K562 (cell line): ENCODE measurements around the gene HMCN1. TPM values are rescaled to one million over a fixed set of nuclear protein-coding genes. Genes with fewer than 3 reads are reported as not detected.

ENCODE experiments used
- ATAC-seq: fragments of 200-7000 bp; cut with Tn5 transposase; 3 replicates; pipeline ENCODE4 v1.9.1; 2020; ENCODE audit warnings: moderate library complexity
- BruUV-seq: library from RNA; stranded (reverse); fragments of 400-500 nt; replicated peaks from 2 replicates; lab custom pipeline; 2021; lab: Mats Ljungman, UMichigan
- CTCF ChIA-PET: fragments of 300-600 bp; formaldehyde crosslinking; extraction: SDS; loops from one replicate; lab custom pipeline; 2021; ENCODE audit warnings: low intra/inter-chr PET ratio; lab: Yijun Ruan, JAX
- POLR2A ChIA-PET: fragments of 300-600, 350-650 bp; sonication (Branson Sonifier 250); formaldehyde crosslinking; extraction: SDS; loops from one replicate; lab custom pipeline; 2021; ENCODE audit warnings: antibody characterized with exemption, inconsistent platforms; lab: Yijun Ruan, JAX
- DNase-seq, 4 experiments: peaks; one replicate each; pipeline versions ENCODE4 v3.0.0 to v3.0.0-alpha.2; 2011 to 2018; ENCODE audit warnings: low spot score in 3 of 4, mixed read lengths in 3 of 4; ENCODE audit errors: extremely low read depth in 1 of 4
- FAIRE-seq: peaks from 2 replicates; lab custom pipeline; 2011; peaks lifted over from hg19 to GRCh38; lab: Jason Lieb, UNC
- H2AFZ ChIP-seq: 2 replicates; pipeline ENCODE4 v1.6.0; 2011; ENCODE audit warnings: low read depth, low read length, control low read depth, inconsistent platforms
- H3K27ac ChIP-seq: fragments of 200-600 bp; 3 replicates; pipeline ENCODE4 v1.8.0; 2011; ENCODE audit warnings: low read depth, mild to moderate bottlenecking, control low read depth, inconsistent platforms, low read length, moderate library complexity, mixed read lengths; ENCODE audit errors: extremely low read depth
- H3K27me3 ChIP-seq, 2 experiments: fragments of 300-600 bp in 1 of 2; 2 replicates in 1 of 2; 3 replicates in 1 of 2; pipeline versions ENCODE4 v1.6.0 to v1.8.0; 2011; ENCODE audit warnings: inconsistent platforms in 2 of 2, low read length in 2 of 2, mild to moderate bottlenecking in 1 of 2, mixed read lengths in 1 of 2, moderate library complexity in 1 of 2; ENCODE audit not compliant: control insufficient read depth in 2 of 2, insufficient read depth in 2 of 2
- H3K36me3 ChIP-seq: fragments of 300-600 bp; 3 replicates; pipeline ENCODE4 v1.8.0; 2011; ENCODE audit warnings: mild to moderate bottlenecking, low read length, inconsistent platforms; ENCODE audit not compliant: control insufficient read depth, insufficient read depth
- H3K4me1 ChIP-seq, 2 experiments: fragments of 200-600 bp in 1 of 2; replicated peaks in 1 of 2; 2 replicates in 1 of 2; 3 replicates in 1 of 2; pipeline versions ENCODE4 v1.5.1 to v1.8.0; 2011; ENCODE audit warnings: inconsistent platforms in 2 of 2, low read length in 2 of 2, mild to moderate bottlenecking in 1 of 2, mixed read lengths in 1 of 2, moderate library complexity in 1 of 2; ENCODE audit not compliant: control insufficient read depth in 2 of 2, insufficient read depth in 2 of 2
- H3K4me2 ChIP-seq: 2 replicates; pipeline ENCODE4 v1.6.1; 2011; ENCODE audit warnings: low read length, control low read depth, inconsistent platforms, mixed read lengths; ENCODE audit not compliant: insufficient read depth
- H3K4me3 ChIP-seq: fragments of 200-600 bp; sonication (generic), shearing (Covaris generic); 2 replicates; pipeline ENCODE4 v1.5.1; 2016; ENCODE audit warnings: control low read depth, inconsistent platforms
- H3K79me2 ChIP-seq: fragments of 200-600 bp; 3 replicates; pipeline ENCODE4 v1.8.0; 2011; ENCODE audit warnings: low read length, inconsistent platforms; ENCODE audit not compliant: control insufficient read depth, insufficient read depth
- H3K9ac ChIP-seq, 2 experiments: 2 replicates each; pipeline versions ENCODE4 v1.6.0 to v1.6.1; 2011; ENCODE audit warnings: low read depth in 2 of 2, low read length in 2 of 2, control low read depth in 1 of 2, inconsistent platforms in 1 of 2, mild to moderate bottlenecking in 1 of 2, mixed read lengths in 1 of 2; ENCODE audit not compliant: insufficient read depth in 1 of 2
- H3K9me1 ChIP-seq: one replicate; pipeline ENCODE4 v1.6.0; 2011; ENCODE audit warnings: inconsistent platforms, mild to moderate bottlenecking, low read length, moderate library complexity; ENCODE audit not compliant: control insufficient read depth, insufficient read depth
- H3K9me3 ChIP-seq: replicated peaks from 2 replicates; pipeline ENCODE4 v1.5.1; 2011; ENCODE audit warnings: low read depth, low read length, inconsistent platforms; ENCODE audit not compliant: control insufficient read depth, insufficient read depth
- H4K20me1 ChIP-seq: replicated peaks from 2 replicates; pipeline ENCODE4 v1.6.1; 2011; ENCODE audit warnings: low read length, inconsistent platforms, mixed read lengths; ENCODE audit not compliant: control insufficient read depth, insufficient read depth
- ARID1B ChIP-seq: fragments of 450-650 bp; IDR thresholded peaks from 2 replicates; pipeline ENCODE4 v1.6.1; 2016; ENCODE audit warnings: antibody characterized with exemption, mild to moderate bottlenecking, inconsistent platforms
- HSF4 ChIP-seq: fragments of 250-450 bp; sonication (Bioruptor Pico); IDR thresholded peaks from 2 replicates; pipeline ENCODE4 v2.1.2; 2022; ENCODE audit warnings: mild to moderate bottlenecking, moderate library complexity, borderline replicate concordance
- POLR2A ChIP-seq: fragments of 450-650 bp; conservative IDR thresholded peaks from 2 replicates; pipeline ENCODE4 v1.6.1; 2016
- RAD21 ChIP-seq, 2 experiments: fragments of 250-450 bp in 1 of 2; fragments of 450-650 bp in 1 of 2; sonication (Bioruptor Pico) in 1 of 2; formaldehyde crosslinking in 1 of 2; IDR thresholded peaks in 1 of 2; conservative IDR thresholded peaks in 1 of 2; 2 replicates each; pipeline versions ENCODE4 v1.4.0 to v1.8.0; 2020 to 2022; ENCODE audit warnings: mild to moderate bottlenecking in 2 of 2, moderate library complexity in 1 of 2
- REST ChIP-seq, 2 experiments: fragments of 450-650 bp; formaldehyde crosslinking in 1 of 2; IDR thresholded peaks; 2 replicates each; pipeline versions ENCODE4 v1.4.0 to v1.6.1; 2014 to 2020; ENCODE audit warnings: mild to moderate bottlenecking in 2 of 2, borderline replicate concordance in 1 of 2, low read depth in 1 of 2
- SAP30 ChIP-seq: fragments of 200-600 bp; sonication (generic); IDR thresholded peaks from 2 replicates; pipeline ENCODE4 v1.6.1; 2012; ENCODE audit warnings: borderline replicate concordance, low read depth, mild to moderate bottlenecking, moderate library complexity, low read length, control low read depth, inconsistent platforms; ENCODE audit not compliant: insufficient read depth, poor library complexity, severe bottlenecking
- SREBF2 ChIP-seq: sonication (generic); formaldehyde crosslinking; IDR thresholded peaks from 2 replicates; pipeline ENCODE4 v1.4.0; 2020; ENCODE audit warnings: mild to moderate bottlenecking, missing genetic modification reagents
- TRIM25 ChIP-seq: fragments of 450-650 bp; IDR thresholded peaks from 2 replicates; pipeline ENCODE4 v1.7.0; 2016; ENCODE audit warnings: borderline replicate concordance
- WGBS: fragments of 100-300 bp; shearing (Covaris generic); methylation state at CpG from one replicate; pipeline ENCODE4 v1.1.6; 2016; ENCODE audit warnings: low coverage, mixed read lengths; ENCODE audit not compliant: insufficient coverage; ENCODE audit errors: missing lambda C conversion rate; 5-methylcytosine and 5-hydroxymethylcytosine counted together
- in situ Hi-C: fragments of 300-500 bp; cut with MboI; formaldehyde crosslinking; loops from 4 replicates; pipeline ENCODE4 v1.15.0; 2018; ENCODE audit warnings: inconsistent platforms, mixed read lengths
- intact Hi-C: fragments of 100-400 bp; cut with micrococcal nuclease; formaldehyde crosslinking; loops from 2 replicates; pipeline ENCODE4 v1.14.2; 2022
- polyA plus RNA-seq, 8 experiments: library from polyadenylated mRNA; depleted of rRNA in 4 of 8; stranded (reverse) in 5 of 8; unstranded in 3 of 8; fragments of >200 nt; fragmentation: Nextera tagmentation in 2 of 8; fragmentation: Illumina TruSeq in 1 of 8; extraction: Ambion mirVana in 2 of 8; extraction: Trizol in 1 of 8; gene quantifications; 2 replicates each; pipeline versions ENCODE4 v1.2.1 to v1.2.3, GENCODE V29; 2011 to 2014; ENCODE audit warnings: inconsistent platforms in 1 of 8, missing spikeins in 1 of 8
- total RNA-seq, 7 experiments: library from RNA; depleted of rRNA in 6 of 7; stranded (reverse); fragments of >200 nt in 6 of 7; fragmentation: Illumina TruSeq in 2 of 7; extraction: Trizol in 2 of 7; gene quantifications; 2 replicates each; pipeline versions ENCODE4 v1.2.1 to v1.2.3, GENCODE V29; 2011 to 2021; ENCODE audit warnings: low replicate concordance in 1 of 7

HMCN1 gene
- total and polyA plus RNA-seq, 9 of the 15 experiments (the other 6 are each of a cell fraction or from before 2014, with no cell fraction given) = 0.07 to 0.36 (median 0.21) TPM

GRCh38 chr1:185819798-185820197 is 85.6 kb downstream of the HMCN1 start (continued):
- TF ChIP-seq TRIM25 = no peak
- peak; percentile 82 for TF ChIP-seq ARID1B
- TF ChIP-seq POLR2A = no peak

- H3K79me2 ChIP-seq = no peaks in the 10 kb centered on the region
- no TSS peak for BruUV-seq
- ATAC-seq (peak; percentile 67), DNase-seq (peak in 1 of 4 experiments; percentile 5), FAIRE-seq (no peak)
- no peaks in the 10 kb centered on the region for H3K27me3 ChIP-seq
- ChIA-PET POLR2A (interaction anchor here (0.7 to 1.1 kb wide), 2 partner anchors 16 to 177 kb away, joined by 3 to 4 read pairs; no protein-coding TSS in a partner anchor), CTCF (no interaction called here)
- H3K4me3 ChIP-seq = no peak overlapping the region
- no peaks in the 10 kb centered on the region for H4K20me1 ChIP-seq
- no peaks in the 10 kb centered on the region; a peak in 1 of 5 replicates for H3K4me1 ChIP-seq
- H2AFZ ChIP-seq = no peak overlapping the region
- intact Hi-C loops (no loop called here), in situ Hi-C loops (loop anchor here (25.0 kb wide), 1 partner anchor 391 kb away; no protein-coding TSS in a partner anchor)
- H3K4me2 ChIP-seq = no peak overlapping the region
- H3K9me3 ChIP-seq = no peaks in the 10 kb centered on the region
- no peaks in the 10 kb centered on the region for H3K9me1 ChIP-seq
- H3K27ac ChIP-seq = no peak overlapping the region
- no peaks in the 10 kb centered on the region for H3K36me3 ChIP-seq
- 13% methylated on average over 3 of the region's 3 CpGs for WGBS
- no peak overlapping the region for H3K9ac ChIP-seq
- TF ChIP-seq HSF4 (no peak), SREBF2 (CRISPR knock-in tag) (no peak), SAP30 (no peak), RAD21 (CRISPR knock-in tag; conservative IDR thresholded peaks at IDR 0.05 in 1 of 2, IDR thresholded peaks at IDR 0.05 in 1 of 2) (peak in 1 of 2 experiments; percentile 59; a peak in 2 of 4 replicates), REST (IDR thresholded peaks at IDR 0.05; ENCODE audit: borderline replicate concordance) (0 out of 2 replicates have a peak, but pooled peaks have one; percentile 10), REST (CRISPR knock-in tag; IDR thresholded peaks at IDR 0.05; ENCODE audit: low read depth) (no peak)
Measured at GRCh38 chr1:185821612-185822385, 87.6 kb downstream of the HMCN1 start.
